HFF-Myc (cell line): ENCODE results near the gene SFTPB.

Experiments
- DNase-seq: peaks from one replicate; pipeline ENCODE4 v3.0.0-alpha.2; 2011; ENCODE audit warnings: low read depth; ENCODE audit errors: extremely low read depth
- H3K4me3 ChIP-seq: replicated peaks from 2 replicates; pipeline ENCODE4 v1.5.1; 2011; ENCODE audit warnings: low read depth, mild to moderate bottlenecking, control low read depth, low read length
- CTCF ChIP-seq: IDR thresholded peaks from 2 replicates; pipeline ENCODE4 v1.5.1; 2012; ENCODE audit warnings: mild to moderate bottlenecking, low read depth, low read length, control low read depth; ENCODE audit errors: missing control alignments

The SFTPB gene

GRCh38 chr2:85707304-85707703, 39.3 kb upstream of the SFTPB start:
- DNase-seq, result peak; percentile 92

GRCh38 chr2:85706599-85707296, 38.7 kb upstream of the SFTPB start:
- no peak for DNase-seq

More at GRCh38 chr2:85707304-85707703, 39.3 kb upstream of the SFTPB start:
- H3K4me3 ChIP-seq, result no peak overlapping the region
- TF ChIP-seq CTCF, result peak; percentile 86

GRCh38 chr2:85706063-85706462, 38.1 kb upstream of the SFTPB start:
- H3K4me3 ChIP-seq, result no peak overlapping the region
- TF ChIP-seq CTCF, result no peak
- DNase-seq, result no peak

More at GRCh38 chr2:85706599-85707296, 38.7 kb upstream of the SFTPB start:
- H3K4me3 ChIP-seq, result no peak overlapping the region
- TF ChIP-seq CTCF, result no peak

DNA sequence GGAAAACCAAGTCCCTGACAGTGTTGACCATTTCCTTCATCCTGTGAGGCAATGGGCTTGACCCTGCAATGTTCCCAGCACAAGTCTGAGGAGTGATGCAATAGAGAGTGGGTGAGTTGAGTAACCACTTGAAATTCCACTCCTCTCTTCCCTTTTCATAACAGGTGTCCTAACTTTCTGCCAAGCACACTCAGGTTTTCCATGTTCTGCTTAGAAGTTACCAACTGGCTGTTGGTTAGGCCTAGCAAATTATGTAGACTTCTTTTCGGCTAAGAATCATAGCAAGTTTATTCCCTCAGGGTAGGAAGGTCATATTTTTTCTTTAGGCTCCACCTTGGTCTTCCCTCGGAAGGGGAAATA, 37.7 kb upstream of the SFTPB start:
- no peak for TF ChIP-seq CTCF
- H3K4me3 ChIP-seq, result no peak overlapping the region
- DNase-seq, result peak; percentile 59

DNA sequence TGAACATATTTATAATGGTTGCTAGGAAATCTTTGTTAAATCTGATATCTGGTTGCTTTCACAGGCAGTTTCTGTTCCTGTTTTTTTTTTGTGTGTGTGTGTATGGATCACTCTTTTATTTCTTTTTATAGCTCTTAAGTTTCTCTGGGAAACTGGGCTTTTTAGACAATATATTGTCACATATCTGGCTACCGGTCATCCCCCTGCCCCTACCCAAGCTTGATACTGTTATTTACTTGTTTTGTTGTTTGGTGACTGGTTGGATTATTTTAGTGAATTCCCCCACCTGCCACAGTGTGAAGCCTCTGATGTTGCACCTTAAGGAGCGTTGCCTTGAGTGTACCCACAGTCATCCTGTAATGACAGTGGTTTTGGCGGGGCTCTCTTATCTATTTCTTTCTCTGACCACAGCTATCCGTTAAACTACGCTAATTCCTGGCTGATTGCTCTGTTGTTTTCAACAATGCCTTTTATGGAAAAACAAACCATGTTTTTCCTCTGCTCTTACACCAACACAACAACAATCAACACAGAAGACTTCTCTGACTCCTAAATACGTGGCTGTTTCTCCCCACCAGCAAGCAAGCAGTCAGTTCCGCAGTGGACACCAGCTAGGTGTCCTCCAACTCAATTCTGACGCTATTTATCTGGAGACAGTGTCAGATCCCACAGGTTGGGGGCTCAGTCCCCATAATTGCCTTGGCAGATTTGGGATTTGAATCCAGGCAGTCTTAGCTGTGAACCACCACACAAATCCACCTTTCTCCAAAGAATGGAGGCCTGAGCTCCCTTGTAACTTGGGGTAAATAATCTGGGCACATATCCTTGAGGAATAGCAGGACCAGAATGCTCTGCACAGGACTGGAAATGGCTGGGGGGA, 37.0 kb upstream of the SFTPB start:
- H3K4me3 ChIP-seq, result no peak overlapping the region
- TF ChIP-seq CTCF, result no peak
- no peak for DNase-seq

DNA sequence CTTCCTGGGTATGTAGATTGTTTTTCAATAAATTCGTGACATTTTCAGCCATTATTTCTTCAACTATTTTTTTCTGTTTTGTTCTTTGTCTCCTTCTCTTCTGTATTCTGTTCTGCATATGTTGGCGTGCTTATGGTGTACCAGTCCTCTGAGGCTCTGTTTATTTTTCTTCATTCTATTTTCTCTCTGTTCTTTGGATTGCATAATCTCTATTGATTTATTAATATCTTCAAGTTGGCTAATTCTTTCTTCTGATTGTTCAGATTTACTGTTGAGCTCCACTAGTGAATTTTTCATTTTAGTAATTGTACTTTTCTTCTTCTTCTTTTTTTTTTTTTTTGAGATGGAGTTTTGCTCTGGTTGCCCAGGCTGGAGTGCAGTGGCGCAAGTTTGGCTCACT, 36.0 kb upstream of the SFTPB start:
- TF ChIP-seq CTCF, result no peak
- DNase-seq, result no peak
- no peak overlapping the region for H3K4me3 ChIP-seq
